Esophagus (tissue), 2 donors: ENCODE results near the gene MSI2. TPM values are rescaled to one million over a fixed set of nuclear protein-coding genes. Genes with fewer than 3 reads are reported as not detected.

ENCODE experiments used
- H3K27ac ChIP-seq, 2 donors: one replicate each; pipeline ENCODE4 v1.5.1; 2013; ENCODE audit warnings: low read depth in 2 of 2, mild to moderate bottlenecking in 2 of 2, inconsistent platforms in 1 of 2, low read length in 1 of 2, moderate library complexity in 1 of 2
- H3K27me3 ChIP-seq, 2 donors: one replicate each; pipeline ENCODE4 v1.6.1; 2013; ENCODE audit warnings: low read length in 2 of 2, control low read depth in 1 of 2, mild to moderate bottlenecking in 1 of 2; ENCODE audit not compliant: insufficient read depth in 2 of 2, control insufficient read depth in 1 of 2
- H3K36me3 ChIP-seq, 2 donors: one replicate each; pipeline ENCODE4 v1.6.1; 2013; ENCODE audit warnings: low read length in 1 of 2; ENCODE audit not compliant: control insufficient read depth in 2 of 2, insufficient read depth in 2 of 2
- H3K4me1 ChIP-seq, 2 donors: one replicate each; pipeline ENCODE4 v1.6.1; 2013; ENCODE audit warnings: low read length in 1 of 2; ENCODE audit not compliant: control insufficient read depth in 2 of 2, insufficient read depth in 2 of 2
- H3K4me3 ChIP-seq, 2 donors: one replicate each; pipeline ENCODE4 v1.5.1; 2013; ENCODE audit warnings: low read length in 2 of 2, mild to moderate bottlenecking in 2 of 2, low read depth in 1 of 2, moderate library complexity in 1 of 2
- H3K9me3 ChIP-seq, 2 donors: one replicate each; pipeline ENCODE4 v1.6.1; 2013; ENCODE audit warnings: mild to moderate bottlenecking in 2 of 2, low read depth in 1 of 2, low read length in 1 of 2, moderate library complexity in 1 of 2; ENCODE audit not compliant: control insufficient read depth in 2 of 2, insufficient read depth in 1 of 2
- WGBS, 2 donors: extraction: QIAGEN DNeasy Blood & Tissue Kit; methylation state at CpG; one replicate each; pipeline ENCODE4 v1.1.7; 2013; 5-methylcytosine and 5-hydroxymethylcytosine counted together
- polyA plus RNA-seq, 2 donors: library from polyadenylated mRNA; stranded (reverse); fragments of 200-250 nt; gene quantifications; one replicate each; pipeline ENCODE4 v1.2.3, GENCODE V29; 2013
- donor health status: healthy with polysubstance abuse.
- donor health status: Bipolar disorder and iron deficiency.

MSI2 gene
- polyA plus RNA-seq, 2 donors, result 7.8 to 8.2 TPM

GRCh38 chr17:57682701-57683100 lies 426.4 kb downstream of the MSI2 start:
- Histone ChIP-seq H3K4me3 (no peak overlapping the region), H3K9me3 (no peaks in the 10 kb centered on the region), H3K27me3 (no peaks in the 10 kb centered on the region), H3K4me1 (no peaks in the 10 kb centered on the region), H3K36me3 (no peaks in the 10 kb centered on the region), H3K27ac (no peak overlapping the region)
- WGBS, 2 donors, result 97% methylated on average over 16 of the region's 16 CpGs

GRCh38 chr17:57684711-57685498 lies 428.6 kb downstream of the MSI2 start:
- no peaks in the 10 kb centered on the region for H3K9me3 ChIP-seq
- H3K27ac ChIP-seq, result no peak overlapping the region
- no peaks in the 10 kb centered on the region for H3K36me3 ChIP-seq
- no peaks in the 10 kb centered on the region for H3K4me1 ChIP-seq
- WGBS, 2 donors, result 93% methylated on average over 13 of the region's 13 CpGs
- H3K27me3 ChIP-seq, result no peaks in the 10 kb centered on the region
- H3K4me3 ChIP-seq, result no peak overlapping the region

- H3K4me3 ChIP-seq, result no peak overlapping the region
- no peaks in the 10 kb centered on the region for H3K27me3 ChIP-seq
- 75 to 81% methylated on average over 7 of the region's 7 CpGs for WGBS, 2 donors
- no peaks in the 10 kb centered on the region for H3K36me3 ChIP-seq
- H3K27ac ChIP-seq, result no peak overlapping the region
- H3K9me3 ChIP-seq, result no peaks in the 10 kb centered on the region
- H3K4me1 ChIP-seq, result no peaks in the 10 kb centered on the region
These were observed 429.3 kb downstream of the MSI2 start for GRCh38 chr17:57685499-57686132.

- Histone ChIP-seq H3K27me3 (no peaks in the 10 kb centered on the region), H3K4me3 (no peak overlapping the region), H3K27ac (no peak overlapping the region), H3K4me1 (no peaks in the 10 kb centered on the region), H3K36me3 (no peaks in the 10 kb centered on the region), H3K9me3 (no peaks in the 10 kb centered on the region)
These were observed 431.3 kb downstream of the MSI2 start for GRCh38 chr17:57687642-57688041.

- 59 to 65% methylated on average over 3 of the region's 3 CpGs for WGBS, 2 donors
- H3K4me1 ChIP-seq, result no peaks in the 10 kb centered on the region
These were observed 432.9 kb downstream of the MSI2 start for GRCh38 chr17:57689254-57689653.

GRCh38 chr17:57691939-57692338 lies 435.6 kb downstream of the MSI2 start:
- Histone ChIP-seq H3K27me3 (no peaks in the 10 kb centered on the region), H3K9me3 (no peaks in the 10 kb centered on the region), H3K4me3 (no peak overlapping the region), H3K36me3 (no peaks in the 10 kb centered on the region), H3K27ac (no peak overlapping the region), H3K4me1 (no peaks in the 10 kb centered on the region)
- WGBS, 2 donors, result 93 to 100% methylated on average over 1 of the region's 1 CpG

More at GRCh38 chr17:57689254-57689653, 432.9 kb downstream of the MSI2 start:
- H3K36me3 ChIP-seq, result no peaks in the 10 kb centered on the region
- H3K27me3 ChIP-seq, result no peaks in the 10 kb centered on the region
- H3K27ac ChIP-seq, result no peak overlapping the region
- no peaks in the 10 kb centered on the region for H3K9me3 ChIP-seq
- no peak overlapping the region for H3K4me3 ChIP-seq

- no peak overlapping the region for H3K4me3 ChIP-seq
- no peaks in the 10 kb centered on the region for H3K9me3 ChIP-seq
- no peaks in the 10 kb centered on the region for H3K27me3 ChIP-seq
- no peak overlapping the region for H3K27ac ChIP-seq
- no peaks in the 10 kb centered on the region for H3K36me3 ChIP-seq
- WGBS, 2 donors, result 88 to 90% methylated on average over 1 of the region's 1 CpG
- H3K4me1 ChIP-seq, result peaks cover 0 to 3% of the 10 kb centered on the region in 2 donors
These were observed 436.4 kb downstream of the MSI2 start for GRCh38 chr17:57692770-57693169.

- Histone ChIP-seq H3K27ac (no peak overlapping the region), H3K4me3 (no peak overlapping the region), H3K36me3 (no peaks in the 10 kb centered on the region), H3K9me3 (no peaks in the 10 kb centered on the region), H3K27me3 (no peaks in the 10 kb centered on the region), H3K4me1 (peaks cover 0 to 10% of the 10 kb centered on the region in 2 donors)
- WGBS, 2 donors, result 95 to 100% methylated on average over 1 of the region's 1 CpG
These were observed 437.7 kb downstream of the MSI2 start for GRCh38 chr17:57694051-57694450.

GRCh38 chr17:57696050-57696449 lies 439.7 kb downstream of the MSI2 start:
- Histone ChIP-seq H3K36me3 (no peaks in the 10 kb centered on the region), H3K4me3 (no peak overlapping the region), H3K4me1 (peaks cover 0 to 10% of the 10 kb centered on the region in 2 donors), H3K27ac (no peak overlapping the region), H3K9me3 (no peaks in the 10 kb centered on the region), H3K27me3 (no peaks in the 10 kb centered on the region)
- 49 to 57% methylated on average over 3 of the region's 3 CpGs for WGBS, 2 donors

GRCh38 chr17:57697197-57697596 lies 440.9 kb downstream of the MSI2 start:
- Histone ChIP-seq H3K4me3 (no peak overlapping the region), H3K9me3 (no peaks in the 10 kb centered on the region), H3K27me3 (no peaks in the 10 kb centered on the region), H3K4me1 (peaks cover 0 to 10% of the 10 kb centered on the region in 2 donors), H3K27ac (no peak overlapping the region), H3K36me3 (no peaks in the 10 kb centered on the region)
- 94 to 96% methylated on average over 7 of the region's 7 CpGs for WGBS, 2 donors
